Colon (tissue), 2 donors: ENCODE data around the gene PPP6R2.

Experiments used
- FAIRE-seq: peaks from 2 replicates; lab custom pipeline; 2012; peaks lifted over from hg19 to GRCh38; lab: Jason Lieb, UNC
- donor health status: control.
- donor health status: control.

PPP6R2 gene

DNA sequence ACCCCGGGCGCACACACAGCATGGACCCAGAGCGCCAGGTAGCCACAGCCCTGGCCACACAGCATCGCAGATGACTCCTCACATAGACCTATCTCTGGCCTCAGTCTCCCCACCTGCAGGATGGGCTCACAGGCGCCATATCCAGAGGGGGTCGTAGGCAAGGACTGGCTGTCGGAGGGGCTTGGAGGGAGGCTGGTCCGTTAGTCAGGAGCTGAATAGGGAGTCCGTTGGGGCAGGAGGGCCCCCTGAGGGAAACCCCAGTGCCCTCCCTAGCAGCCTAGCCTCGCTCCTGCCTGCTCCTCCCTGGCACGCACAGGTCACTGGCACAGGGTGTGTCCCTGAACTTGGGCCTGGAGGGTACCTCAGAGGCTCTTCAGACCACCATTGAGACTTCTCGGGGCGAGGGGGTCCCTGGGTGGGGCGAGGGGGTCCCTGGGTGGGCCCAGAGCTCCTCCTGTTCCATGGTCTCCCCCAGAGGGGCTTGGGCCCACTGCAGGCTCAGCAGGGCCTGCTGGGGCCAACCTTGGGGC lies 37.7 kb upstream of the PPP6R2 start:
- FAIRE-seq = no peak

DNA sequence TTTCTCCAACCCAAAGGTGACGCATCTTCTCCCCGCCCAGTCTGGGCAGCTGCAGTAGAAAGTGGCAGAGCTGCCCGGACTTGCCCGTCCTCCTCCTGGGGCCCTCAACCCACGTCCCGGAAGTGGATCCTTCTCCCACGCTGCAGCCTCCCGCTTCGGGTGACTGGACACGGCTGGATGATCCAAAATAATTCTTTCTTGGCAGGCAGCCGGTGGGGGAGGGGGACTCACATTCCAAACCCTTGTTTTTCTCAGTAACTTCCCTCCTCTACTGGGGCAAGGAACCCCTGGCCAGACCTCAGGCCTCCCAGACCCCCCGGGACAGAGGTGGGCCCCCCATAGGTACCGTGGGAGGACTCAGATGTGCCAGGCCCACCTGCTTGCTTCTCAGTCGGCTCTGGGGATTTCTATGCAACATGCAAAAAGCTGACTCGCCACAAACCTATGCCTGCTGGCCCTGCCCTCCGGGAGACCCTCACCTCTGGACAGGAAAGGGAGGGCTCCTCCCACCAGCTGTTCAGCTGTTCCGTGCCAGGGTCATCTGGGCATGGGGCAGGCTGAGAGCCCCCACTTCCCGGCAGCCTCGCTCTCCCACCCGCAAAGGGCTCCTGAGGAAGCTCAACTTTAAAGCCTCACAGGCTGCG lies 37.1 kb upstream of the PPP6R2 start:
- no peak for FAIRE-seq

DNA sequence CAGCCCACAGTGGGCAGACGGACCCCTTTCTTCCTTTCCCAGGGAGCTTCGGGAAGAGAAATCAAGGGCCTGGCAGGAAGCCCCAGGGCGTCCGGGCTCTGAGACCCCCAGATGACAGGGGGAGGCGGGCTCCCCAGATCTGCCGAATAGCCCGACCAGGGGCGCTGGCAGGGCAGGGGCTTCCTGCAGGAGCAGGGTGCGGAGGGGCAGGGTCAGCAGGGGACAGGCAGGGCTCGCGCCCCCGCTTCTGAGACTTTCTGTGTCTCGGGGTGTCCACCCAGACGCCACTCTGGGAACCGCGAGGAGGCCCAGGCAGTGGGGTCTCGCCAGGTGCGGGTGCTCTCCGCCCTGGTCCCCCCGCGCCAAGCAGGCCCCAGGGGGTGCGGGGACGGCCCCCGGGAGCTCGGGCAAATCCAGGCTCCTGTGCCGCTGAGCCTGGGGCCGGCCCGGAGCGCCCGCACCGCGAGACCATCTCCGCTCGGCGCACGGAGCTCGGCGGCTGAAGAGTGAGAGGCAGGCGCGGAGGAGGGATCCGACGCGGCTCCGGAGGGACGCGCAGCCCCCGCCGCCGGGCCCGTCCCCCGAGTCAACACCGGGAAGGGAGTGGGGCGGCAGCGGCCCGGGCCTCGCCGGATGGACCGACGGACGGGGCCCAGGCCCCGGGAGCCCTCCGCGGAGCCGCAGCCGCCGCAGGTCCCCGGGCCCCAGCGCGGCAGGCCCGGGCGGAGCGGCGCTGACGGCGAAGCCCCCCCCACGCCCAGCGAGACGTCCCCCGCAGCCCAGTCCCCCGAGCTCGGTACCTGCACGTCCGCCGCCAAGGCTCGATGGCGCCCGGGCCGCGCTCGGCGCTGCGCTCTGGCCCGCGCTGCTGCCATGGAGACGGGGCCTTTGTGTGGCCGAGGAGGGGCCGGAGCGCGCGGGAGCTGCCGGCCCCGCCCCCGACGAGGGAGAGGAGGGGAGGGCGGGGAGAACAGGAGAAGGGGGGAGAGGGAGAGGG lies 36.1 kb upstream of the PPP6R2 start, which contains the start of gene PLXNB2:
TSS of gene PLXNB2 (minus strand) at position 894 of the 997 bp plus-strand sequence. CDS start 17,062 bp downstream, outside the sequence.
- FAIRE-seq = no peak

DNA sequence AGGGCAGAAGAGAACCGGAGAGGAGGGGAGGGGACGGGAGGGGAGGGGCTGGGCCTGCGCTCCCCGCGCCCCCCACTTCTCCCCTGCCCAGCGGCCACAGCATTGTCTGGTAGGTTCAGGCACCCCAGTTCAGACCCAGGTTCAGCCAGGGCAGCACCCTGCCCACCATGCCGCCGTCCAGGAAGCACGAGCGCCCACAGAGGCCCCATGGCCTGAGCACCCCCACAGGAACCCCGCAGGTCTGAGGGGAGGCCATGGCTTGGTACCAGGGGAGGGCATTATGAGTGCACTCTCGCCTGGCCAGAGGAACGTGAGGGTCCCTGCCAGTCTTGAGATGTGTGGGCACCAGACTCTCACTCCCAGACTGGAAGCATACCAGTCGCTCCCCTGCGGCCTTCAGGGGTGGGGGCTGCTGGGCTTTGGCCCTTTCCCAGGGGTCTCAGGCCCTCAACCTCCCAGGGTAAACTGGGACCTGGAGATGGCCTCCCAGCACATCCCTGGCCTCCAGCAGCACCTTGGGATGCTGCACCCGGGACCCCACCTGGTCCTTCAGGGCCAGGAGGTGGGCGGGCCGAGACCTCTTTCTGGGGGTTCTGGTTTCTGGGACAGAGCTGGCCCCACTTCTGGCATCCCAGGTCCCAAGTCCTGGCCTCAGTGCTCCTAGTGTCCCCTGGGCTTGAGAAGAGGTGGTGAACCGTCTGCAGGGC lies 35.1 kb upstream of the PPP6R2 start:
- no peak for FAIRE-seq

DNA sequence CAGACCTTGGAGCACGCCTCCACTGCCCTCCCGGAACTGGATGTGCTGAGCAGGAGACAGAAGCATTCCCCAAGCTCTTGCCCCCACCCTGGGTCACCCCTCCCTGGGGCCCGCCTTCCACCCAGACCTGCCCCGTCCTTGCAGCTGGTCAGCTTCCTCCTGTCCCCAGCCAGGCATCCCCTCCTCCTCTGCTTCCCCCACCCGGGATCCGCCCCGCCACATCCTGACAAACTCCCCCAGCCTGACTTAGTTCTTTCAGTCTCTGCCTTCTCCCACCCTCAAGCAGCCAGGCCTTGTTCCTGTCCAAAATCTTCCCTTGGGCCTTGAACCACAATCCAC lies 34.6 kb upstream of the PPP6R2 start:
- FAIRE-seq = no peak

DNA sequence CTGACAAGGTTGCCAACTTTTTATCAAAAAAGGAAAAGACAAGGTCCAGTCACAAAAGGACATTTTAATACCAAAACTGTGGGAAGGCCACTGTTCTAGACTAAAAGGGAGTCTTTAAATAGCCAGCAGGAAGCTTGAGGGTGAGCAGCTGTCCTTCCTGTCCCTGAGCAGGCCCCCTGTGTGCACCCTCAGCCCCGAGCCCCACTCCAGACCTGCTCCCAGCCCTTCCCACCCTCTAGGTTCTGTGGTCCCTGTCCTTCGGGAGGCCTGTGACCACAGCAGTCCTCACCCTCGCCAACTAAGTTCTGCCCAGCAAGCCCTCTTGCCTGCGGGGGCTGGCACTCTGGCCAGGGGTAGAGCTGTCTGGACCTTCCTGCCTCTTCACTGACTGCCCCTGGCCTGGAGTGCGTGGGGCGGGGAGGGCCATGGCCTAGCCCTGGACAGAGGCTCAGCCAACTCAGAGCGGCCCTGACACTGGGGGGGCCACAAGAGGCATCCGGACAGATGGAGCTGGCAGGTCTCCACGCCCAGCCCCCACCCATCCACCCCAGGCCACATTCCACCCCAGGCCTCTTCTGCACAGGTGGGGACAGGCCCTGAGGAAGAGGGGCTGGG lies 34.0 kb upstream of the PPP6R2 start:
- no peak for FAIRE-seq

DNA sequence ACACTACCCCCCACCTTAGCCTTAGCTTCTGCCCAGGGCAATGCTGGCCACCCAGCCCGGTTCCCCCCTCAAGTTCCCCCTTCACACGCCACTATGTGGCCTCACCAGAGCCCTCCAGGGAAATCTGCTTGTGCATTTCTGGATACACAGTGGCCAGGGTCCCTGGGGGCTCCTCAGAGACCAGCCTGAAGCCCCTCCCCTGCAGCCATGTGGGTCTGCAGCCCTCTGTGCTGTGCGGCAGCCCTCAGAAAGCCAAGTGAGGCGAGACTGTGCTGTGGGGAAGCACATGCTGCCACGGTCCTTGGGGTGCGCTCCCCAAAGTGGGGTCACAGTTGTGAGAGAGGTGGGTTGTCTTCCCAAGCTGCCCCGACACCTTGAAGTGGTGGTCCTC lies 33.5 kb upstream of the PPP6R2 start:
- FAIRE-seq = no peak

DNA sequence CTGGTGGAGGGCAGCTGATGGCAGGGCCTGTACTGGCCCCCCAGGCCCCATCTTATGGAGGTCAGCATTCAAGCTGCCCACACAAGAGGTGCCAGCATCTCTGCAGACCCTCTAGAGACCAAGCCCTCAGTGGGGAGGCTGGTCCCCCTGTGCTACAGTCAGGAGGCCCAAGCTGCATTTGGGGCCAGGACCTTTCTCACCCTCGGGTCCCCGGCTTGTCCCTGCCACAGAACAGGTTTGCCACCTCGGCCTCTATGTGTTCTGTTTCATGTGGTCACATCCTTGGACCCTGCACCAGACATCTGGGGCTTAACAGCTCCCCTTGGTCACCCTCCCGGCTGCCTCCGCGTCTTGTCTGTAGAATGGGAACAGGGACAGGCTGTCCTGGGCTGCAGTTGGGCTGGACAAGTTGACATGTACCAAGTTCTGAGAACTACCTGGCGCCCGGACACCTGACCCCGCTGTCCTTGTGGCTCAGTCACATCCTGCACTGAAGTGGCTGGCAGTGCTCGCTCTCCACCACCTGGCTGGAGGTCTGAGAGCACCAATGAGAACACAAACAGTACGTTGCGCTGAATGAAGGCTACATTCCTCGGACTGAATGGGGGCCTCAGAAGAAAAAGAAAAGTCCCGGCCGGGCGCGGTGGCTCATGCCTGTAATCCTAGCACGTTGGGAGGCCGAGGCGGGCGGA lies 33.0 kb upstream of the PPP6R2 start:
- FAIRE-seq = no peak

DNA sequence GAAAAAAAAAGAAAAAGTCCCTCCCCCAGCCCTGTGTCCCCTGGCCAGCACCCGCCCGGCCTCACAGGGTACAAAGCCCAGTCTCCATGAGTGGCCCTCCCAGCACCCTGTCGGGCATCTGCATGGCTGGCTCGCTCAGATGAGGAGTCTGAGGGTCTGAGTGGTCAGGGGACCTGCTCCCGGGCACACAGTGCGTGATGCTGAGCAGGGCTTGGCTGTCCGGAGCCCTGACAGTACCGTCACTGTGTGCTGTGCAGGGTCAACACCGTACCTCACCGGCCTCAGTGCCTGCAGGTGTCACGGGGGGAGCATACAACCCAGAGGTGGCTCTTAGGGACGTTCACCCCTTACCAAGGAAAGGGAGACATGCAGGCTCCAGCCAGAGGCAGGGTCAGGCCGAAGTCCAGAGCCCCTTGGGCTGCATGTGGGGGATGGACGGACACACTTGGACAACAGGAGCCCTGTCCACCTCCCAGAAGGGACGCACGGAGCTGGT lies 32.1 kb upstream of the PPP6R2 start:
- no peak for FAIRE-seq

DNA sequence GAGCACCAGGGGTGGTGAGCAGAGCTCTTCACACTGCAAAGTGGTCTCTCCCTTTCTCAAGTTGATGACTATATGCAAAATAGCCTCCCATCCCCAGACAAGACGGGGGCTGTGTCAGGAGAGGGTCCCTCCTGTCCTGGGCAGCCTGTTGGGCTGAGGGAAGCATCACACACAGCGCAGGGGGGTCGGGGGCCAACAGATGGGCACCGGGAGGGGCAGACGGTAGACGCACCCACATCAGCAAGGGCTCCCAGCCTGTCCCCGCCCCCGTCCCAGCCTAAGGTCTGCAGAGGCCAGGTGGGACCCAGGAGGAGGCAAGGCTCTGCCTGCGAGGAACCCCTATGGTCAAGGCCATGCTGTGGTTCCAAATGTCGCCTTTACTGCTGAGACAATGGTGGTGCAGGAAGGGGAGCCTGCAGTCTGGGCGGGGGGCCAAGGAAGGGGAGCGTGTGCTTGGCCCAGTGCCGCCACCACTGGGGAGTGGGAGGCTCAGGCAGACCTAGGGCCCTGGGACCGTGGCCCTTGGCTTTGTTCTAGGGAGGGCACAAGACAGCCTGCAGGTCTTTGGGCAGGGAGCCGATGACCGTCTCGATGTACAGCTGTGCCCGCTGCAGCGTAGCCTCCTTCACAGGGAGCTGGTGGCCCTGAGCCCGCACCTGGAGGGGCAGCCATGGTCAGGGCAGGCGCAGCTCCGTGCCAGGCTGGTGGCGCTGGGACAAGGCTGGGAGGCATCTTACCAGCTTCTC lies 31.3 kb upstream of the PPP6R2 start:
- FAIRE-seq = no peak

DNA sequence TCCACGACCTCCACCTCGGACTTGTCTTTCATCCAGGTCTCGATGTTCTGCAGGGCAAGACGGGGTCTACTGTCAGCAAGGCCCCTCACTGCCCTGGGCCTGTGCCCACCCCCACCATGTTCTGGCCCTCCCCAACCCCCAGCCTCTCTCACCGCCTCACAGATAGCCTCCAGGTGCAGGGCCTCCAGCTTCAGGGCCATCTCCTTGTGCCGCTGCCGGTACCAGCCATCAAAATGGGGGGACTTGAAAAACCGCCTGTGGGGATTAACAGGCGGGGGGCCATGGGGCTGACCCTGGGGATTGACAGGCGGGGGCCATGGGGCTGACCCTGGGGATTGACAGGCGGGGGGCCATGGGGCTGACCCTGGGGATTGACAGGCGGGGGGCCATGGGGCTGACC lies 30.8 kb upstream of the PPP6R2 start:
- FAIRE-seq = no peak

DNA sequence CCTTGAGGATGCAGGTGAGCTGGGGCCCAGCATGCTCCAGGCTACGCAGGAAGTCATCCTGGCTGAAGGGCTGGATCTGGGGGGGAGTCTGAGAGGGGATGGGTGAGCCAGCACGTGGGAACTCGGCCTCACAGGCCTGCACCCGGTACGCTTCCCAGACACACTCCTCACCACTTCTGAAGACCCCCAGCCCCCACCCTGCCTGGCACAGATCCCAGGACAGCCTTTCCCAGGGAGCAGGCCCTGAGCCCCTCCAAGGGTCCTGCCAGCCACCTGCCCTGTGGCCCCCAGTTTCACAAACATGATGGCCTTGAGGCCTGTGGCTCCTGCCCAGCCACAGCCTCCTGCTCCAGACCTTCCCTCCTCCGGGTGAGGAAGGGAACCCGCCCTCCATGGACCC lies 30.1 kb upstream of the PPP6R2 start:
- FAIRE-seq = no peak

DNA sequence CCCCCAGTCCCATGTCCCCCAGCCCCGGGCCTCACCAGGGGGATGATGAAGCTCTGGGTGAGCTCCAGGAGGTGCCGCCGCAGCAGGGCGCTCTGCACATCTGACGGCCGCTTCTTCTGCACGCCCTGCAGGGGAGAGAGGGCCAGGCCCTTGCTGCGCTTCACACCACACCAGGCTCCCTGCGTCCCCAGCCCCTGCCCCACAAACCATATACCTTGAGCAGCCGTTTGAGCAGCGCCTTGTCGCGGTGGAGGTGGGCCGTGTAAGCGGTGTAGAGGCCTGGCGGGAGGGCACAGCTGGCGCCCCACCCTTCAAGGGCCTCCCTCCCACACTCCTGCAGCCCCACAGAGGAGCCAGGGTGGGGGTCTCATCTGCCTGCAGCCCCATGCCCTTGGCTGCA lies 29.5 kb upstream of the PPP6R2 start:
- no peak for FAIRE-seq

DNA sequence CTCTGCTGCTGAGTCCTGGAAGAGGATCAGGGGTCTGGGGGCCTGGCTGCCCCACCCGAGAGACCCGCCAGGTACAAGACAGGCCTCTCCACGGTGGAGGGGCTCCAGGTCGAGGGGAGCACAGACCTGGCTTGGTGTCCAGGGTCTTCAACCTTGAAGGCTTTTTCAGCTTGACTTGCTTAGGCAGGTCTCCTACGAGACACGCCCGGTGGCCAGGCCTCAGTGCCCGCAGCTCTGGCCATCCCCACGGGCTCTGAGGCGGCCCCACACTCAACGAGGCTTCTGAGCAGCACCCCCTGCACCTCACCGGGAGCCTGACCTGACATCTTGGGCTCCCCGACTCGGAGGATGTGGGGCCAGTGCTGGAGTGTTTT lies 29.1 kb upstream of the PPP6R2 start:
- no peak for FAIRE-seq

DNA sequence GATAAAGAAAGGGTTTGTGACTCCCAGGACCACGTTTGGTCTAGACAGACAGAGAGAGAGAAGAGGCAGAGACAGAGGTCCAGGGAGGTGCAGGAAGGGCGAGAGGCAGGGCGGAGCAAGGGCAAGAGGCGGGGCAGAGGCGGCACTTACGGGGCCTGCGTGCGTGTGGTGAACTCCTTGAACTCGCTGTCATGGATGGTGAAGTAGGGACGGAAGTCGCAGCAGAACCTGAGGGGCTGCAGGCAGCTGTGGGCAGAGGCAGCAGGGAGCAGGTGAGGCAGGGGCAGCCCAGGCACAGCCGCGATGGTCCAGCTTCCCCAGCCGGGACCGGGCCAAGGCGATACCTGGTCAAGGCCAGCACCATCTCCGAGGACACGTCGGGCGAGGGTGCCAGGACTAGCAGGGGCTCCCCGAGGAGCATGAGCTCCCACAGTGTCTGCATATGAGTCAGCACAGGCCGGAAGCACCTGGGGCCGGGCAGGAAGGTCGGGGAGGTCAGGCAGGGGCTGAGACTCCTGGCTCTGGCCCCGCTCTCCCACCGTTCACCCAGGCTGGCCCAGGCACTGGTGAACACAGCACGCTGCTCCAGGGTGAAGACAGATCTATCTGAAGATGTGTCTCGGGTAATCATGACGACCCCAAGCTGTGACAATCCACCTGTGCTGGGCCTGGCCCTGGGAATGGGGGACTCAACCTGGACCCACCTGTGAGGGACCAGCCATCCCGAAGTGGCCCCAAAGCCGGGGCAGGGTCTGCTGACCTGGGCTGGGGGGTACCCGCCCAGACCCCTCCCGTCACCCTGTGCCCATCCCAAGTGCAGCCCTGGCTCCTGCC lies 28.5 kb upstream of the PPP6R2 start:
- no peak for FAIRE-seq

DNA sequence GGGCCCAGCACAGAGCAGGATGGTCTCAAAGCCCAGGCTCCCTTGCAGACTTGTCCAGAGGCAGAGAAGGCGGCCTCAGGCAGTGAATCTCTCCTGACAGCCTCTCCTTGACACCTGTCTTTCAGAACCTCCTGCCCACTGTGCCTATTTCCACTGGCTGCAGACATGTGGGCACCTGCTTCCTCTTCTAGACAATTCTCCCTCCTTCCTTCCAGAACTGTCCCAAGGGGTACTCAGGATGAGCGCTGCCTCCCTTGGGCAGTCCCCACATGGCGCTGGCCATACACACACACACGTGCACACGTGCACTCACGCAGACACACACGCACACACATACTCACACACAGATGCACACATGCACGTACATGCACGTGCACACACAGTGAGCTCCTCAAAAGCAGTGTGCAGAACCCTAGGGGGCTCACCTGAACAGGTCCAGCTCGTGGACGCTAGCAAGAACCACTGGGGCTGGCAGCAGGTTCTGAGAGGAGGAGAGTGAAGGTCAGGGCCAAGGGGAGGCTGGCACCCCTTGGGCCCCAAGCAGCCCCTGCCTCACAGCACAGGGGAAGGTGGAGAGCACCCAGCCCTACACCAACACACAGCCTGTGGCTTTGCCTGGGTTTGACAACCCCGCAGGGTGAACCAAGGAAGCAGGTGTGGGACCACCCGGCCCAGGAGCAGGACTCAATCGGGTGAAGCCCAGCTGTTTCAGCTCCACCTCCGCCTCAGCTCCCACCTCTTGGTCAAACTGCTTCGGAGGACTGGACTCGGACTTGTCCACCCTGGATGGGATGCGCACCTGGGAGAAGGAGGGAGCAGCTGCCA lies 27.6 kb upstream of the PPP6R2 start:
- no peak for FAIRE-seq

DNA sequence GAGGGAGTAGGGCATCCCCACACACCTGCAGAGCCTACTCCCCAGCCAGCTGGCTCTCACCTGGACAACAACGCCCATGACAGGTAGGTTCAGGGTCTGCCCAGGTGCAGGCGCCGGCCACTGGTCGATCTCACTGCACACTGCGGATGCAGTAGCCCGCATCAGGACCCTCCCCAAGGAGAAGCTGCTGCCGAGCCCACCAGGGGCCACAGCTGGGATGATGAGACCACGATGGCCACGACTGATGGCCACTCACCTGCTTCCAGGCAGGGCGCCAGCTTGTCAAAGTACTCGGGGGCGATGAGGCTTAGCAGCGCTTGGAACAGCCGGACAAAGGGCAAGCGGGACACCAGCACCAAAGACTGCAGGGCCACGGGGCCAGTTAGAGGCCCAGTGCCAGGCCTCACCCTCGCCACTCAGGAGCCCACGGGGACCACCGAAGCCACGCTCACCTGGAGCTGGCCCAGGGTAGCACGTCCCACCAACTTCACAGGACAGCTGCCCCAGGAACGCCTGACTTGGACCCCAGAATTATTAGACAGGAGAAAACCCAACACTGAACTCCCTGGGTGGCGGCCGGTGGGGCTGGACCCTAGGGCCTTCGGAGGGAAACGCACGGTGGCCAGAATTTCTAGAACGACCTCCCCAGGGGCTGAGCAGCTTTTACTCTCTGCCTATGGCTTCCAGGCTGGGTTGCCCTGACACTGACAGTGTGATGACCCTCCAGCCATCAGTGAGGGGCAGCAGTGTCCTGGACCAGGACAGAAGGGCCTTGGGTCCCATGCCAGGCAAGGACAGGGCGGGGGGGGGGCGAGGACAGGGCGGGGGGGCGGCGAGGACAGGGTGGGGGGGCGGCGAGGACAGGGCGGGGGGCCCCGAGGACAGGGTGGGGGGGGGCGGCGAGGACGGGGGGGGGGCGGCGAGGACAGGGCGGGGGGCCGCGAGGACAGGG lies 26.7 kb upstream of the PPP6R2 start:
- no peak for FAIRE-seq

DNA sequence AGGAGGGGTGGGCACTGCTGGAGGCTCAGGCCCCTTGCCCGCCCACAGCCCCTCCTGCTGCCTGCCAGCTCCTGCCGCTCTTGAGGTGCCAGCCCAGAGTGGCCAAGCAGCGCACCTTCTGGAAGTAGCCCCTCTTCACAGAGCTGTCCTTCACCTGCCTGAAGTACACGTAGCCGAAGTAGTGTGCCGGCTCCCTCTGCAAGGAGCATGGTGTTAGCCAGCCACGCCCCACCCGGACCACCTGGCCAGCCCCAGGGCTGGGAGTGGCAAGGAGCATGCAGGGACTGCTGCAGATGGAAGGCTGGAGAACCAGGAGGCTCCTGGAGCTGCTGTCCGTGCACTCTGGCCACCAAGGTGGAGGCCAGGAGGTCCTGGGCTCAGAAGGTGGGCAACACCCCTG lies 25.9 kb upstream of the PPP6R2 start:
- FAIRE-seq = no peak
